Activated CD4-positive, alpha-beta T cell treated with anti-CD3 and anti-CD28 coated beads, Interleukin-2, Interleukin-6, amounts not matched to agents 100 ng/mL and 50 ng/mL, durations not matched to agents 16 hours and 8 hours (primary cell): ENCODE measurements around the gene ADGRG1.

Experiments
- DNase-seq: peaks from one replicate; pipeline ENCODE4 v3.0.0-alpha.2; 2020

The ADGRG1 gene

DNA sequence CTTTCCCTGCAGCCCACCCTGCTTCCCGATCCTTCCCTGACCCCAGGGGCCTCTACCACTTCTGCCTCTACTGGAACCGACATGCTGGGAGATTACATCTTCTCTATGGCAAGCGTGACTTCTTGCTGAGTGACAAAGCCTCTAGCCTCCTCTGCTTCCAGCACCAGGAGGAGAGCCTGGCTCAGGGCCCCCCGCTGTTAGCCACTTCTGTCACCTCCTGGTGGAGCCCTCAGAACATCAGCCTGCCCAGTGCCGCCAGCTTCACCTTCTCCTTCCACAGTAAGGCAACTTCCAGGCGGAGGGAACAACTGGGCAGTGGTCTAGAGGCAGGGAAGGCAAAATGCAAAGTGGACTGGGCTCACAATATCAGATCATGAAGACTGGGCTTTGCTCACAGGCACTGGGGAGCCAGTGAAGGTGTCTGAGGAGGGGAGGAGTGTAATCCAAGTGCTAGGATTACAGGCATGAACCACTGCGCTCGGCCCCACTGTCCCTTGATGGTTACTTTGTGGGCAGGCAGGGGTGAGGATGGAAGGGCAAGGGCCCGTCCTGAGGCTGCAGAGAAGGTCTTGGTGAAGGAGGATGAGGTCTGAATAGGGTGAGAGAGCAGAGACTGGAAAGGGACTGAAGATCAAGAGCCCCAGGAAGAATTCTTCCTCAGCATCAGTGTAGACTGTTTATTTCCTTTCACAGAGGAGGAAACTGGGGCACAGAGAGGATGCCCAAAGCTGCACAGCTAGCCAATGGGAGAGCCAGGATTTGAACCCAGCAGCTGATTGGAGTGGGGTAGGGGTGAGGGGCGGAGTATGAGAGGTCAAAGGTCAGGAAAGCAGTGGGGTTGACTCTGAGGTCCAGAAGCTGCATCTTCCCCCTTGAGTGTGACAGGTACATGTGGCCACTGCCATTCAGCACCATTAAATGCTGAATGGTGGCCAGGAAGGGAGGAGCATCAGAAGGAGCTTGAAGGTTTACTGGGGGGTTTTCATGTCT is 23.2 kb downstream of the ADGRG1 start:
- DNase-seq, result peak; percentile 54

DNA sequence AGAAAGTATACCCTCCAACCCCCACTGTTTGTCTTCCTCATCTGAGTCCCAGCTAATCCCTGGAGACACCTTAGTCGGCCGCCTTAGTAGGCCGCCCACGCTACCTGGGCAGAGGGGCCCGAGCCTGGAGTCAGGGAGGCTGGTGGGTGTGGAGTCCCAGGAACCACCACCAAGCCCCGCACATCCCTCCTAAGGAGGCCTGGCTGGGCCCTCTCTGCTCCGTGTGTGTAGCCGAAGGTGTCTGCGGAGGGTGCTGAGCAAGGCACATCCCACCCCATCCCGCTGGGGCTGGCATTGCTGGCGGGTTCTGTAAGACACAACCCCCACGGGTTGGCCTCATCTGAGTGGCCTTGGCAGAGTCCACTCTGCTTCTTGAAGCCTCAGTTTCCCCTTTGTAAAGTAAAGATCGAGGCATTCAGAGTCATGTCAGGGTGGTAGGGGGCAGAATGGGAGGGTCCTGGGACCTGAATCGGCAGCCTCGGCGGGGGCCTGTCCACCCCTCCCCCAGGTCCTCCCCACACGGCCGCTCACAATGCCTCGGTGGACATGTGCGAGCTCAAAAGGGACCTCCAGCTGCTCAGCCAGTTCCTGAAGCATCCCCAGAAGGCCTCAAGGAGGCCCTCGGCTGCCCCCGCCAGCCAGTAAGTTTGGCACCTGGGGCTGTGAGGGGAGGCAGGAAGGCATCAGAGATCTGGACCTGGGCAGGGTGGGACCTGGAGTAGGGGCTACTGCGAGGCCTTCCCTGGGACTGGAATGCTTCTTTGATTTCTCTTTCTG is 24.5 kb downstream of the ADGRG1 start:
- DNase-seq, result no peak

DNA sequence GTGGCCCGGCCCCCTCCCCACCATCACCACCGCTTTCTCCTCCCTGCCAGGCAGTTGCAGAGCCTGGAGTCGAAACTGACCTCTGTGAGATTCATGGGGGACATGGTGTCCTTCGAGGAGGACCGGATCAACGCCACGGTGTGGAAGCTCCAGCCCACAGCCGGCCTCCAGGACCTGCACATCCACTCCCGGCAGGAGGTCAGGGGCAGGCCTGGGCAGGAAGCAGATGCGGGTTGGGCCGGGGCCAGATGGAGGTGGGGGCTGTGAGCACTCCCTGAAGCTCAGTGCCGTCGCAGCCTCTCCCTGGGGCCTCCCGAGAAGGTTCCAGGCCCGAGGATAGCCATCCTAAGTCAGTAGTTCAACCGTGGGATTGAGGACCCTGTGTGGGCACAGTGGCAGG is 25.5 kb downstream of the ADGRG1 start:
- DNase-seq, result no peak

DNA sequence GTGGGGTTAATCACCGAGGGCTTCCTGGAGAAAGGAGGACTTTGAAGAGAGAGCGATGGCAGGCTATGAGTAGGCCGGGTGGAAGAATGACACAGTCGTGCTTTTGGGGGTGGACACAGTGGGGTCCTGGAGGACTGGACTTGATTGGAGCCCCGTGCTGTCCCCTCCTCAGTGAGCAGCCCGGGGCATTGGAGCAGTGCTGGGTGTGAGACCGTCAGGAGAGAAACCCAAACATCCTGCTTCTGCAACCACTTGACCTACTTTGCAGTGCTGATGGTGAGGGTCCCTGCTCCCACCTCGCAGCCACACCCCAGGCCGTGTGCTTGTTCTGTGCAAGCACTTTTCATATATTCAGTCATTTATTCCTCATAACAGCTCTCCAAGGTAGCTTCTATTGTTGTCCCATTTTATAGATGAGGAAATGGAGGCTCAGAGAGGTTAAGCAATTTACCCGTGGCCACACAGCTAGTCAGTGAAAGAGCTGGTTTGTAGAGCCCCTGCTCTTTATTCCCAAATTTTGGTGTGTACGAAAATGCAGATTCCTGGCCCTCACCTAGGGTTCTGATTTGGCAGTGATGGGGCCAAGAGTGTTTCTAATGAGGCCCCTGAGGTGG is 28.0 kb downstream of the ADGRG1 start:
- no peak for DNase-seq

DNA sequence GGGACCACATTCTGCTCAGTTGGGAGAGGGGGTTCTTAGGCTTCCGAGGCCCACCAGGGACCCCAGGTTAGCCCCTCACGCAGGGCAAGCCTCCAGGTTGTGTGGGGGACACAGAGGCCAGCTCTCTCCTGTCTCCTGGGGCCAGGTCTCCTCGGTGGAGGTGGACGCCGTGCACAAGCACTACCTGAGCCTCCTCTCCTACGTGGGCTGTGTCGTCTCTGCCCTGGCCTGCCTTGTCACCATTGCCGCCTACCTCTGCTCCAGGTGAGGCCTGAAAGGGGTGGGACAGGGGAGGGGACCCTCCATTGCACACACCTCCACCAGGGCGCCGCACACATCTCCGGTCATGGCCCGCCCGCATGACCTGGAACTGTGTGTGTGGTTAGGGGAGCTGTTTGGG is 28.8 kb downstream of the ADGRG1 start:
- DNase-seq, result no peak

DNA sequence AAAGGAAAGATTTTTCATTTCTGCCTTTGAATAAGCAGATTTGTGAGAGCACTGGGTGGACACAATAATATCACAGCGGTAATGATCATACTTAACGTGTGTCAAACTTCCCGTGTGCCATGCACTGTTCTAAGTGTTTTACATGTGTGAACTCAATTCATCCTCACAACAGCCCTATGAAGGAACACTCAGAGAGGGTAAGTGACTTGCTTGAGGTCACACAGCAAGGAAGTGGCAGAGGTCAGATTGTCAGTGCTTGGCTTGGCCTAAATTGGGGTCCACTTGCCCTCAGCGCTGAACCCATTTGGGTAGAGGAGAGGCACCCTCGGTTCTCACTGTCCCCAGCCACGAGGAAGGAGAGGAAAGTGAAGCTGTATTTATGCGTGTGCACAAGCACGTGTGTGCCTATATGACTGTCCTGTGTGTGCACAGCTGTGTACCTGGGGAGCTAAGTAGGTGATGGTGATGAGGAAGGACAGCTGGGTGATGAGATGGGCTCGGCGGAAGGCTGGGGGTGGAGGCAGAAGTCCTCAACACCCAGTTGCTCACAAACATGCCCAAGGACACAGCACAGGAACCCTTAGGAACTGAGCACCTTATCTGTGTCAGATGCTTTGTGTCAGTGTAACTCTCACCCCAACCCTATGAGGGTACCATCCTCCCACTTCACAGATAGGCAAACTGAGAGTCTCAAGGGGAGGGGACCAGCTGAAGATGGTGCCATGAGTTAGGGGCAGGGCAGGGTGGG is 29.9 kb downstream of the ADGRG1 start:
- no peak for DNase-seq

DNA sequence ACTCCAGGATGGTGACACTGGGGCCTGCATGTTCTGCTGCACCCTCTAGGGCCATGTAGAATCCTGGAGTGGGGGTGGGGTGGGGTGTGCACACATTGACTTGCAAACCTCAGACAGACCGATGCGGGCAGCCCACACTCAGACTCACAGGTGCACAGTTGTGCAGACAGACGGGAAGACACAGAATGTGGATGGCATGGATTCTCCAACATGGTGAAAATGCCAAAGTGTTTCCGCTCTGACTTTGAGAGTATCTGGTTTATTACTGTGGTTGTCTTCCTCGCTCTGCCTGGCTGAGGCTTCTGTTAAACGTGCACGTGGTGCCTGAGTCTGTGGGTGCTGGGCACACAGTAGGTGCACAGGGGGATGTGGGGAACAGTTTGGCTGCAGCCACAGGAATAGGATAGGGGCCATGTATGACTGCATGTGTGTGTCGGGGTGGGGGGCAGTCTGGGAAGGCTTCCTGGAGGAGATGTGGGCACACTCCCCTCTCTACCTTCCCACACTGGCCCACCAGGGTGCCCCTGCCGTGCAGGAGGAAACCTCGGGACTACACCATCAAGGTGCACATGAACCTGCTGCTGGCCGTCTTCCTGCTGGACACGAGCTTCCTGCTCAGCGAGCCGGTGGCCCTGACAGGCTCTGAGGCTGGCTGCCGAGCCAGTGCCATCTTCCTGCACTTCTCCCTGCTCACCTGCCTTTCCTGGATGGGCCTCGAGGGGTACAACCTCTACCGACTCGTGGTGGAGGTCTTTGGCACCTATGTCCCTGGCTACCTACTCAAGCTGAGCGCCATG is 30.6 kb downstream of the ADGRG1 start:
- DNase-seq, result no peak

DNA sequence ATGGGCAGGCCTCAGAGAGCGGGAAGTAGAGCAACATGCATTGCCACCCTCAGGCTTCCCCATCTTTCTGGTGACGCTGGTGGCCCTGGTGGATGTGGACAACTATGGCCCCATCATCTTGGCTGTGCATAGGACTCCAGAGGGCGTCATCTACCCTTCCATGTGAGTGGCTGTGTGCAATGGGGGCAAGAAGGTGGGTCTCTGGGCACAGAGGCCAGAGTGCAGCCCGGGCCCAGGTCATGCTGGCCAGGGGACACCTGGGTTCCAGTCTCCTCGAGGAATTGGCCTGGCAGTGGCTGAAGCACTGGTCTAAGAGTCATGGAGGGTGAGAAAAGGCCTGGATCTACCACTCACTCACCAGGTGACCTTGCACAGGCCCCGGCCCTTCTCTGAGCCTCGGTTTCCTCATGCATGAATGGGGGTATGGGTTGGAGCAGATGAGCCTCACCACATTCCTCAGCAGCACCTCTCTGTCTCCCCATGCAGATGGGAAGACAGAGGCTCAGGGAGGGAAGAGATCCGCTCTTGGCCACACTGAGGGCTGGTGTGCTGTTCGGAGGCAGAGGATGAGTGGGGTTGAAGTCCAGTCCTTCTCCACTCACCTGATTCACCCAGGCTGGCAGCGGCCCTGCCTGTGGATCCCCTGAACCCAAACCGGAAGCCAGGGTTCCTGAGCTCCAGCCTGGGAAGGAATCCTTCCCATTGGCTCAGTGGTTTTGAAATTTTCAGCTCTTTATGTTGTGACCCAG is 32.5 kb downstream of the ADGRG1 start:
- no peak for DNase-seq

DNA sequence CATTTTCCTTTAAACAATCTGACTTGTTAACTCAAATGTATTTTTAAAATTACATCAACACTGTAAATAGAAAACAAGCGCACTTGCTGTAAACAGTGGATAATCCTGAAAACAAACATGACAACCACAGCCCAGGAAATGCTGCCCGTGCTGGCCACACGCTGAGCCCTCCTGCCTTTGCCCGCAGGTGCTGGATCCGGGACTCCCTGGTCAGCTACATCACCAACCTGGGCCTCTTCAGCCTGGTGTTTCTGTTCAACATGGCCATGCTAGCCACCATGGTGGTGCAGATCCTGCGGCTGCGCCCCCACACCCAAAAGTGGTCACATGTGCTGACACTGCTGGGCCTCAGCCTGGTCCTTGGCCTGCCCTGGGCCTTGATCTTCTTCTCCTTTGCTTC is 33.1 kb downstream of the ADGRG1 start:
- no peak for DNase-seq

DNA sequence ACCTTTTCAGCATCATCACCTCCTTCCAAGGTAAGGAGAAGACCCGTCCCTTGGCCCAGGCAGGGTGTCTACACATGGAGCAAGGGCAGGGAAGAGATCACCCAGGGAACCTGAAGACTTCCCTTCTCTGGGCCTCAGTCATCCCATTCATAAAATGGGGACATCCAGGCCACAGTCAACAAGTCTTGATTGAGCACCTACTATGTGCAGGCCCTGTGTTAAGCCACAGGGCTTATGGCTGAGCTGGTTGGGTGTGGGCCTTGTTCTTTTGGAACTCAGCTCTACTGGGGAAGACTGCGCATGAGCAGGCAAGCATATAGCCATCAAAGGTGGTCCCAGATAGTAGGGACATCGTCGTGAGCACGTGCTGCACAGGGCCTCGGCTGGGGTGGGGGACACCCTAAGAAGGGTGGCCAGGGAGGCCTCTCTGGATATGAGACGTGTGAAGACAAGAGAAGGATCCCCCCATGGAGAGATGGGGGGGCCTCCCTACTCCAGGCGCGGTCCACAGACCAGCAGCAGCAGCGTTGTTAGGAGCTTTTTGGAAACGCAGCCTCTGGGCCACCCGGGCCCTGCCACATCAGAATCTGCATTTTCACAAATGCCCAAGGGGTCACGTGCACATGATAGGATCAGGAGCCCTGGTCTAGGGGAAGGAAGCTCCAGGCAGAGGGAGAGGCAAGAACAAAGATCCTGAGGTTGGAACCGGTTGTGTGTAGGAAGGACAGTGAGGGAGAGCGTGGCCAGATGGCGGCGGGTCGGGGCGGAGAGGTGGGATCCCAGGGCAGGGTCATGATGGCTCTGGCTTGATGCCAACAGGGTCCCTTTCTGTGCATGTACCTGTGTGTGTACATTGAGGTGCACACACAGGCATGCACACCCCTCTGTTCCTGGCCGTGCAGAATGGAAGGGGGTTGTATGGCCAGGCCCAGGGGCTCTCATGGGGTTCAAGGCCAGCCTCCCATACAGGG is 33.8 kb downstream of the ADGRG1 start:
- no peak for DNase-seq

DNA sequence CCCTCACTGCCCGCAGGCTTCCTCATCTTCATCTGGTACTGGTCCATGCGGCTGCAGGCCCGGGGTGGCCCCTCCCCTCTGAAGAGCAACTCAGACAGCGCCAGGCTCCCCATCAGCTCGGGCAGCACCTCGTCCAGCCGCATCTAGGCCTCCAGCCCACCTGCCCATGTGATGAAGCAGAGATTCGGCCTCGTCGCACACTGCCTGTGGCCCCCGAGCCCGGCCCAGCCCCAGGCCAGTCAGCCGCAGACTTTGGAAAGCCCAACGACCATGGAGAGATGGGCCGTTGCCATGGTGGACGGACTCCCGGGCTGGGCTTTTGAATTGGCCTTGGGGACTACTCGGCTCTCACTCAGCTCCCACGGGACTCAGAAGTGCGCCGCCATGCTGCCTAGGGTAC is 35.0 kb downstream of the ADGRG1 start:
- DNase-seq, result no peak

DNA sequence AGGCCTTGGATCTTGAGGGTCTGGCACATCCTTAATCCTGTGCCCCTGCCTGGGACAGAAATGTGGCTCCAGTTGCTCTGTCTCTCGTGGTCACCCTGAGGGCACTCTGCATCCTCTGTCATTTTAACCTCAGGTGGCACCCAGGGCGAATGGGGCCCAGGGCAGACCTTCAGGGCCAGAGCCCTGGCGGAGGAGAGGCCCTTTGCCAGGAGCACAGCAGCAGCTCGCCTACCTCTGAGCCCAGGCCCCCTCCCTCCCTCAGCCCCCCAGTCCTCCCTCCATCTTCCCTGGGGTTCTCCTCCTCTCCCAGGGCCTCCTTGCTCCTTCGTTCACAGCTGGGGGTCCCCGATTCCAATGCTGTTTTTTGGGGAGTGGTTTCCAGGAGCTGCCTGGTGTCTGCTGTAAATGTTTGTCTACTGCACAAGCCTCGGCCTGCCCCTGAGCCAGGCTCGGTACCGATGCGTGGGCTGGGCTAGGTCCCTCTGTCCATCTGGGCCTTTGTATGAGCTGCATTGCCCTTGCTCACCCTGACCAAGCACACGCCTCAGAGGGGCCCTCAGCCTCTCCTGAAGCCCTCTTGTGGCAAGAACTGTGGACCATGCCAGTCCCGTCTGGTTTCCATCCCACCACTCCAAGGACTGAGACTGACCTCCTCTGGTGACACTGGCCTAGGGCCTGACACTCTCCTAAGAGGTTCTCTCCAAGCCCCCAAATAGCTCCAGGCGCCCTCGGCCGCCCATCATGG is 35.7 kb downstream of the ADGRG1 start:
- no peak for DNase-seq

DNA sequence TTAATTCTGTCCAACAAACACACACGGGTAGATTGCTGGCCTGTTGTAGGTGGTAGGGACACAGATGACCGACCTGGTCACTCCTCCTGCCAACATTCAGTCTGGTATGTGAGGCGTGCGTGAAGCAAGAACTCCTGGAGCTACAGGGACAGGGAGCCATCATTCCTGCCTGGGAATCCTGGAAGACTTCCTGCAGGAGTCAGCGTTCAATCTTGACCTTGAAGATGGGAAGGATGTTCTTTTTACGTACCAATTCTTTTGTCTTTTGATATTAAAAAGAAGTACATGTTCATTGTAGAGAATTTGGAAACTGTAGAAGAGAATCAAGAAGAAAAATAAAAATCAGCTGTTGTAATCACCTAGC is 36.2 kb downstream of the ADGRG1 start:
- DNase-seq, result no peak

DNA sequence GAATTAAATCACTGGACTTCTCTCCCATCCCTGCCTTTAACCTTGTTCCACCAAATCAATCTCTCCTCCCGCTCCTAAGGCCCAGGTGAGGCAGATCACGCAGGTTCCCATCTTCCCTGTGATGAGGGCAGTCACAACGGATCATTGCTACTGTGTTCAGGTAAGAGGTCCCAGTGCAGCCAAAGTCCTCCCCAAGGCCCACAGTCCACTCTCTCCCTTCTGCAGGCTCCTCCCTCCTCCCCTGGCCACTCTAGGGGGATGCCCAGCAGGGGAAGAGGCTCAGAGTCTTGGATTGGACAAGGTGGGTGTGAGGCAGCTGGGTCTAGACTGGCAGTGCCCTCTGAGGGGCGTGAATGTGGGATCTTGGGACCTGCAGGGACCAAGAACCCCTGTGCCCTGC is 37.1 kb downstream of the ADGRG1 start:
- no peak for DNase-seq

DNA sequence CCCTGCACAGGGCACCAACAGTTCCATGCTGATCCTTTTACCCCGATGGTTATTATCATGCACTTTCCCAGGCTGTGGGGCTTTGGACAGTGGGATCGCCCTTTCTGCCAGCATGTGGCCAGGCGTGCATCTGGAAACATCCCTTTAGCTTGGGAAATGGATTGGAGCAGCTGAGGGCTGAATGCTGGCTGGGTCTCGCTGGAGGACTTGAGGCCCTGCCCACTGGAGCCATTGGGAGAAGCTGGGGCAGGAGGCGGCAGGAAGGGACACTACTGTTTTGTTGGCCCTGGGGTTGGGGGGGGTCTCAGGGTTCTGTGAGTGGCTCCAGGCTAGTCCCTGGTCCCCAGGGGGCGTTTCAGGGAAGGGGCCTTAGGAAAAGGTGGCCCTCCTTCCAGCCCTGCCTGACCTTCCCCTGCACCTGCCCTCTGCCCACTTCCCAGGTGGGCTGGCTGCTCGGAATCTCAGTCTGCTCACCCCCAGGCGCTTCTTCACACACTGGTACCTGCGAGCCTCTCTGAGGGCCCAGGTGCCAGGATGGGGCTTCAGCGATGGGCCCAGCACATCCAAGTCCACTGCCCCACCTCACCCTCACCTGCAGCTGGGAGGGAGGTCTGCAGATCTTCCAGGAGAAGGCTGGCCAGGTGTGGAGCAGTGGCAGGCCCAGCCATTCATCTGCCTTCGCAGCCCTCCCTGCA is 38.1 kb downstream of the ADGRG1 start:
- no peak for DNase-seq

DNA sequence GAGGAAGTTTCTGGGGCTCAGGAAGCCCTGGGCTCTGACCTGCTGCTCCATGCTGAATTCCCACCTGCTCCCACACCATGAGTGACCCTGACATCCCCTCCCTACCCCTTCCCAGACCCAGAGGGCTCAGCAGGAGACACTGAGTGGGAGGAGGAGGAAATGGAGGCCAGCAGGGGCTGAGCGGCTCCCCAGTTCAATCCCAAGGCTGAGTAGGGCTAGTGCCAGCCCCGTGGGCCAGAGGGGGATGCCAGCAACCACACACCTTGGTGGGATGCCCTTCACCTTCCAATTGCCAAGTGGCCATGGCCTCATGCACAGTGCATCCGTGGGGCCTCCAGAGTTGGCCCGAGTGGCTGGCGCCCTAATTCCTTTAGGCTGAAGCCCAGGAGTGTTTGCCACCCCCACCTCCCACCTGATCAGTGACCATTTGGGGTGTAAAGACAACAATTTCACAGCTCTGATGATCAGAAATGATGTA is 38.7 kb downstream of the ADGRG1 start:
- DNase-seq, result no peak

DNA sequence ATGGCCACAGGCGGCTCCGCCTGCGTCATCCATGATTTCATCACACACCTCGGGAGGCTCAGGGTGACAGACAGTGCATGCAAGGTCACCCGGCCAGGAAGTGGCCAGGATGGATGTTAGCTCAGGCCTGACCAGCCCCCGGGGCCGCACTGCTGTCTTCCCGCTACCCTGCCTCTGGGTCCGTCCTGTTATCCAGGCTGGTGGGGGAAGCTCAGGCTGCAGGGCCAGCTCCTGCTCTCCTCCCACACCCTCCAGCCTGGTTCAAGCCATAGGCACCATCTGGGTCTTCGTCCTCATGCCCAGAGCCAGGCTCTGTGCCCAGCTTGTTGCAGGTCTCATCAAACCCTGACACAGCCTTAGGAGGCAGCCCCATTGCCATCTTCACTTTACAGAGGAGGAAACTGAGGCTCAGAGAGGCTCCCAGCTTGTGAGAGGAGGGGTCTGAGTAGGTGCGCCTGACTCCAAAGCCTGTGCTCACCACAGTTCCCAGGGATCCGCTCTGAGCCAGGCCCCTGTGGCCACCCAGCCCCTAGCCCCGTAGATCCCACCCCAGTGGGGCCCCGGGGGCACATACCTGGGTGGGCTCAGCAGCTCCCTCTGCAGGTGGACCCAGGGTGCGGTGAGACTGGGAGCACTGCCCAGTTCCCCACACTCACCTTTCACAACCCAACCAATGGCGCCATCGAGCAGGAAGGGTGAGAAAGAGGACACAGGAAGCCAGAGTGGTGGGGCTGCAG is 39.3 kb downstream of the ADGRG1 start:
- DNase-seq, result no peak

DNA sequence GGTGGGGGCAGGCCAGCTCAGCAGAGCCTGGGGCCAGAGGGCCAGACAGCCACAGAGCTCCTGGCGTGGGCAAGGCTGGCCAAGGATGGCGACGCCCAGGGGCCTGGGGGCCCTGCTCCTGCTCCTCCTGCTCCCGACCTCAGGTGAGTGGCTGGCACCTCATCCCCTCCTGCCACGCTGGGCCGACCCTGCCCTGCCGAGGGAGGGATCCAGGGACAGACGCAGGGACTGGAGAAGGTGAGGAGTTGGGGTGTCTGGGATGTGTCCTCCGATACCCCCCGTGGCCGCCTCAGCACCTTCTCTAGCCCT is 39.8 kb downstream of the ADGRG1 start, which contains the start of gene ADGRG3:
Gene ADGRG3 (plus strand): TSS at position 44 of the 309 bp plus-strand sequence. CDS start 42 bp downstream, at position 86.
- DNase-seq, result no peak
